Duodenal mucosa (tissue), 2 donors: ENCODE results near the gene ZNF436.

Source experiments
- H3K27ac ChIP-seq: one replicate; pipeline ENCODE4 v1.7.0; 2013; ENCODE audit warnings: low read depth, low read length
- H3K27me3 ChIP-seq, 2 donors: one replicate each; pipeline ENCODE4 v1.7.0; 2013; ENCODE audit warnings: low read length in 2 of 2, control low read depth in 1 of 2; ENCODE audit not compliant: insufficient read depth in 2 of 2, control insufficient read depth in 1 of 2
- H3K36me3 ChIP-seq, 2 donors: one replicate each; pipeline ENCODE4 v1.7.0; 2013; ENCODE audit warnings: low read length in 2 of 2, control low read depth in 1 of 2; ENCODE audit not compliant: insufficient read depth in 2 of 2, control insufficient read depth in 1 of 2
- H3K4me1 ChIP-seq, 2 donors: one replicate each; pipeline ENCODE4 v1.7.0; 2013; ENCODE audit warnings: low read length in 2 of 2, control low read depth in 1 of 2; ENCODE audit not compliant: insufficient read depth in 2 of 2, control insufficient read depth in 1 of 2
- H3K4me3 ChIP-seq, 2 donors: one replicate each; pipeline ENCODE4 v1.7.0; 2013; ENCODE audit warnings: low read length in 2 of 2, low read depth in 1 of 2
- H3K9ac ChIP-seq, 2 donors: one replicate each; pipeline ENCODE4 v1.7.0; 2013; ENCODE audit warnings: low read length in 2 of 2, low read depth in 1 of 2
- H3K9me3 ChIP-seq, 2 donors: one replicate each; pipeline ENCODE4 v1.7.0; 2013; ENCODE audit warnings: low read length in 2 of 2, control low read depth in 1 of 2; ENCODE audit not compliant: control insufficient read depth in 1 of 2

ZNF436 gene

GRCh38 chr1:23344987-23345472 lies 24.6 kb downstream of the ZNF436 start:
- Histone ChIP-seq H3K4me1 (peaks cover 32 to 35% of the 10 kb centered on the region in 2 donors), H3K4me3 (peak overlapping the region; percentile 91 to 96), H3K27me3 (no peaks in the 10 kb centered on the region), H3K9me3 (no peaks in the 10 kb centered on the region), H3K9ac (peak overlapping the region; percentile 81 to 84), H3K27ac (peak overlapping the region; percentile 89), H3K36me3 (peaks cover 0 to 2% of the 10 kb centered on the region in 2 donors)

DNA sequence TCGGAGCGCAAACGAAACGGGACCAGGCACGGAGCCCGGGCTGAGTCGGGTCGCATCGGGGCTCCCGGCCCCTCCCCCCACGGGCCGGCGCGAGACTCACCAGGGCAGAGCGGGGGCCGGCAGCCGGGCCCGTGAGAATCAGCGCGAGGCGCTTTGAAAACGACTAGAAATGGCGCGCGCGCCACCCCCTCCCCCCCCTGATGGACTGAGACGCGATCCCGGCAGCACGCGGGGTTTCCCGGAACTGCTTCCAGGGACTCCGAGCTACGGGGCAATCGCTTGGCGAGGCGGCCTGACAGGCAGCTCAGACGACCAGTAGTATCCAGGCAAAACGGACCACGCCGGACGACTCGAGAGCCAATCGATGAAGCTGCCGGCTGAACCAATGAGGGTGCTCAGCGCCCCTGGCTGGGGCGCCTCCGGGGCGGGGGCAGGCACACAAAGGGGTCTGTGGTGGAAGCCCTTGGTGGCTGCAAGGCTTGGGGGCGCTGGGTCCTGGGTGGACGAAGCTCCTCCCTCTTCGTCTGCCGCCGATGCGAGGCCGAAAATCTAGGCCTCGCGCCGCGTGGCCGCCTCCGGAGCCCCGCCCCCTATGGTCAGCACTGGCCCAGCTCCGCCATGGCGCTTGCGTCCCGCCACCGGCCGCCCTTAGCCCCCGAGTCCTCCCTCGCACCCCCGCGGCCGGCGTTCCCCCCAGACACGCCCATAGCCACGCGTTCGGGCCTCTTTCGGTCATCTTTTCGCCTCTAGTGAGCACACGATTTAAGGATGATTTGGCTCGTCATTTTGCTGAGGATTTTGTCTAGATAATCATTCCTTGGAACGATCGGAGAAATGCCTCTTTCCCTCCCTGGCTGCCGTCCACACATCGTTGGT lies 25.3 kb downstream of the ZNF436 start, which contains the start of gene HNRNPR:
HNRNPR (minus strand) TSS at position 174 of the 876 bp plus-strand sequence. CDS start 3,276 bp downstream, outside the sequence.
- H3K4me3 ChIP-seq = peak within 1 kb of the TSS; percentile 91 to 96
- peak within 1 kb of the TSS; percentile 84 to 88 for H3K9ac ChIP-seq
- H3K27me3 ChIP-seq = no peaks in the 10 kb centered on the region
- peak within 1 kb of the TSS; percentile 92 for H3K27ac ChIP-seq
- peaks cover 0 to 2% of the 10 kb centered on the region in 2 donors for H3K36me3 ChIP-seq
- H3K4me1 ChIP-seq = peaks cover 32 to 40% of the 10 kb centered on the region in 2 donors
- H3K9me3 ChIP-seq = no peaks in the 10 kb centered on the region

DNA sequence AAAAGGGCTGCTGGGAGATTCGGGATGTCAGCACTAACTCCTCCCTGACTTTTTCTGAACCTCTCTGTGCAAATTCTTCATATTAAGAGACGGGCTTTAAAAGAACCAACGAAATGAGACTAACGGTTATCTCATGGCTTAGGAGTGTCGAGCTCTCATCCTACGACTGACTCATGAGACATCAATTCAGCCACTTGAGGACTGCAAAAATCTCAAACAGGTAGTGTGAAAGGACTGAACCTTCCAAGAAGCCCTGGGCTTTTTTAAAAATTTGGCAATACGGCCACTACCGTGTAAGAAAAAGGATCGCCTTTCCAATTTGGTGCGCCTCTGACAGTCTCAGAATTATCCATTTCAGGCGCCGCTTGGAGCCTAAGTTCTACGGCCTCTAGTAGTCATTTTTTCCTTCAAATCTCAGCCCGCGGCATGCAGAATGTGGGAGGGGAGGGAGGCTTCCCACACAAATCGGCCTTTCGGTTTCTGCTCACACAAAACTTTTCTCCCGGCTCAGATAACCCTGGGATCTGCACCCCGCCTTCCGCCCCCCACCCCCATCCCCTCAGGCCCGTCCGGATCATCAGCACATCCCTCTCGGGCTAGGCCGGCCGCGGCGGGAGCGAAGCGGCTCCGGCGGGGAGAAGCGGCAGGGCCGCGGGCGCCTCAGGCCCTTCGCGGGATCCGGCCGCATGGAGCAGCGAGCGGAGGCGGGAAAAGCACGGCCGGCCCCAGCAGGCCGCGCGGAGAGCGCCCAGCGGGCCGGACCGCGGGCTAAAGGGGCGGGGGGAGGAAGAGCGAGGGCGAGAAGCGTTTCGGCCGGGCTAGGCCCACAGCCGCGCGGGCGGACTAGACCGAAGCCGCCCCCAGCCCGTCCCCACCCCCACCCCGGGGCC lies 26.2 kb downstream of the ZNF436 start:
- Histone ChIP-seq H3K36me3 (peaks cover 0 to 2% of the 10 kb centered on the region in 2 donors), H3K9me3 (no peaks in the 10 kb centered on the region), H3K4me1 (peaks cover 32 to 47% of the 10 kb centered on the region in 2 donors), H3K9ac (peak overlapping the region; percentile 84 to 88), H3K27me3 (no peaks in the 10 kb centered on the region), H3K27ac (peak overlapping the region; percentile 92), H3K4me3 (peak overlapping the region; percentile 91 to 96)

- peaks cover 32 to 51% of the 10 kb centered on the region in 2 donors for H3K4me1 ChIP-seq
- peak overlapping the region; percentile 91 to 96 for H3K4me3 ChIP-seq
- peak overlapping the region; percentile 84 to 88 for H3K9ac ChIP-seq
- peaks cover 4% of the 10 kb centered on the region in 2 donors for H3K36me3 ChIP-seq
- no peak overlapping the region for H3K27ac ChIP-seq
- H3K27me3 ChIP-seq = no peaks in the 10 kb centered on the region
- H3K9me3 ChIP-seq = no peaks in the 10 kb centered on the region
Observed at GRCh38 chr1:23341931-23342692, 27.5 kb downstream of the ZNF436 start.

GRCh38 chr1:23339632-23340031 lies 30.0 kb downstream of the ZNF436 start:
- H3K4me3 ChIP-seq = no peak overlapping the region
- H3K27ac ChIP-seq = no peak overlapping the region
- peaks cover 28 to 47% of the 10 kb centered on the region in 2 donors for H3K4me1 ChIP-seq
- H3K9me3 ChIP-seq = no peaks in the 10 kb centered on the region
- no peaks in the 10 kb centered on the region for H3K27me3 ChIP-seq
- H3K9ac ChIP-seq = no peak overlapping the region
- H3K36me3 ChIP-seq = peaks cover 16% of the 10 kb centered on the region in 2 donors

GRCh38 chr1:23337869-23338268 lies 31.8 kb downstream of the ZNF436 start:
- Histone ChIP-seq H3K4me1 (peaks cover 24 to 44% of the 10 kb centered on the region in 2 donors), H3K27ac (no peak overlapping the region), H3K4me3 (no peak overlapping the region), H3K9me3 (no peaks in the 10 kb centered on the region), H3K27me3 (no peaks in the 10 kb centered on the region), H3K36me3 (peaks cover 24 to 33% of the 10 kb centered on the region in 2 donors), H3K9ac (no peak overlapping the region)

GRCh38 chr1:23331713-23332112 lies 37.9 kb downstream of the ZNF436 start:
- H3K4me3 ChIP-seq = no peak overlapping the region
- no peaks in the 10 kb centered on the region for H3K4me1 ChIP-seq
- no peaks in the 10 kb centered on the region for H3K9me3 ChIP-seq
- no peak overlapping the region for H3K27ac ChIP-seq
- no peak overlapping the region for H3K9ac ChIP-seq
- peaks cover 24 to 82% of the 10 kb centered on the region in 2 donors for H3K36me3 ChIP-seq
- H3K27me3 ChIP-seq = no peaks in the 10 kb centered on the region

DNA sequence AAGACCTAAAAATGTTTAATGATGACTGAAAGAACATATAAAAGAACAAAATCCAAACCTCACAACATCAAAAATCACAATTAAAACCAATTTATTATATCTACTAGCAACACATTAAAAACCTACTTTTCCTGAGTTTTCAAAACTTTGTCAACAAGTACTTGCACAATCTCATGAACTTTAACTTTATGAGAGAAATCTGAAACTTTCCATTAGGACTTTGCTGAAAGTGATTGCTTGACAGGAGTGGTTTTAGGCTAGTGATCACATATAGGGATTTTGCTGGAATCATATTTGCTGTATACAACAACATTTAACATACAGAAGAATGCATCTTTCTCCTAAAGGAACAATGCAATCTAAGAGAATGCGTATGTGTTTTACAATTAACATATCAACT lies 38.8 kb downstream of the ZNF436 start:
- no peak overlapping the region for H3K27ac ChIP-seq
- no peak overlapping the region for H3K4me3 ChIP-seq
- no peaks in the 10 kb centered on the region for H3K9me3 ChIP-seq
- H3K27me3 ChIP-seq = no peaks in the 10 kb centered on the region
- H3K9ac ChIP-seq = no peak overlapping the region
- H3K36me3 ChIP-seq = peaks cover 22 to 91% of the 10 kb centered on the region in 2 donors
- no peaks in the 10 kb centered on the region for H3K4me1 ChIP-seq

- Histone ChIP-seq H3K4me1 (no peaks in the 10 kb centered on the region), H3K9ac (no peak overlapping the region), H3K27me3 (no peaks in the 10 kb centered on the region), H3K27ac (no peak overlapping the region), H3K4me3 (no peak overlapping the region), H3K9me3 (no peaks in the 10 kb centered on the region), H3K36me3 (peaks cover under 1 to 68% of the 10 kb centered on the region in 2 donors)
Observed at GRCh38 chr1:23325393-23325792, 44.2 kb downstream of the ZNF436 start.
